EH (cell line): Measurements from ENCODE around the gene HSD17B8.

Experiments
- DNase-seq: peaks from one replicate; pipeline ENCODE4 v3.0.0-alpha.2; 2015; ENCODE audit warnings: low read depth

The HSD17B8 gene

GRCh38 chr6:33171016-33171879 is 33.2 kb upstream of the HSD17B8 start:
- DNase-seq, result no peak

- DNase-seq, result no peak
These were observed 32.4 kb upstream of the HSD17B8 start for GRCh38 chr6:33171880-33172687.

- peak; percentile 56 for DNase-seq
These were observed 31.5 kb upstream of the HSD17B8 start for GRCh38 chr6:33172688-33173534.

- no peak for DNase-seq
These were observed 30.8 kb upstream of the HSD17B8 start for GRCh38 chr6:33173535-33174180.

GRCh38 chr6:33174784-33175183 is 29.7 kb upstream of the HSD17B8 start:
- no peak for DNase-seq

- DNase-seq, result no peak
These were observed 28.9 kb upstream of the HSD17B8 start for GRCh38 chr6:33175436-33176069.

- DNase-seq, result no peak
These were observed 27.5 kb upstream of the HSD17B8 start for GRCh38 chr6:33176906-33177305.

GRCh38 chr6:33177552-33178446 is 26.7 kb upstream of the HSD17B8 start:
- DNase-seq, result no peak

GRCh38 chr6:33178755-33179475 is 25.5 kb upstream of the HSD17B8 start:
- no peak for DNase-seq

GRCh38 chr6:33181141-33181540 is 23.3 kb upstream of the HSD17B8 start:
- DNase-seq, result no peak

- DNase-seq, result no peak
These were observed 21.3 kb upstream of the HSD17B8 start for GRCh38 chr6:33183071-33183683.

- no peak for DNase-seq
These were observed 19.3 kb upstream of the HSD17B8 start for GRCh38 chr6:33185190-33185589.

- no peak for DNase-seq
These were observed 18.7 kb upstream of the HSD17B8 start for GRCh38 chr6:33185654-33186187.

- DNase-seq, result no peak
These were observed 16.6 kb upstream of the HSD17B8 start for GRCh38 chr6:33187809-33188208.

- DNase-seq, result no peak
These were observed 15.3 kb upstream of the HSD17B8 start for GRCh38 chr6:33189164-33189563.

GRCh38 chr6:33189625-33190448 is 14.6 kb upstream of the HSD17B8 start:
- DNase-seq, result no peak

GRCh38 chr6:33190504-33191107 is 13.8 kb upstream of the HSD17B8 start:
- DNase-seq, result no peak
